ENCODE data around the gene OVCH1.
"Not testable (repeated sequence)": the region's sequence is repeated elsewhere in the genome, so short reads cannot be mapped to it uniquely, and the experiment has no call there.

Gene OVCH1

DNA sequence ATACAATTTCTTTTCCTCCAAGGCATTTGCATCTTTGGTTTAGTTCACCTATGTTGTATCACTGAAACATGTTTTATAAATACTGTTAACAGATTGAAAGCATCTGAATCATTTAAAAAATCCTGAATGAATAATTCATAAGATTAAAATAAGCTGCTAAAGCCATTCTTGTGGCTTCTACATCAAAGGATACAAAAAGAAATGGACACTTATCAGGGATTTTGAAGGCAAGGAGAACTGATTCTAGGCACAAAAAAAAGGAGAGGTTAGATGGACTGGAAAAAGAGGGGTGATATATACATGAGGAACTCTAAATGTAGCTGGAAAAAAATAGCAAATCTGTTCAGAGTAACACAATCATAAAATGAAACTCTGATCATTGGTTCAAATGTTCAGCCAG lies 5.8 kb upstream of the OVCH1 start:
- DNase-seq: no peak

DNA sequence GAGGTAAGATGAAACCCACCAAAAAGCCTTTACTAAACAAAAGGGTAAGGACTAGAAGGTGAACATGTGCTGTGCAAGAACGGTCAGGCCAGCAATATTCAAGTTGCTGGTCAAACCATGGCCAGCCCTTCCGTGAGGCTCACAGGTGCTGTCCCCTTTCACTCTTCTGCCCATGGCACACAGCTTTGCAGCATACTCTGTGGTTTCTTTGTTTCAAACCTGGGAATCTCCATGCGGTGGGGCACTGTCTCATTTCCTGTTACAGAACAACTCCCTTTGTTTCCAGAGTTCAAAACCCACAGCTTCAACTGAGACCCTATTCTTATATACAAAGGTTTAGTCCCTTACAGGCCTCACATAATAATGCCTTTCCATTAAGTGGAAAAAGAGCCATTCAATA lies 1.7 kb upstream of the OVCH1 start:
- DNase-seq: no peak

DNA sequence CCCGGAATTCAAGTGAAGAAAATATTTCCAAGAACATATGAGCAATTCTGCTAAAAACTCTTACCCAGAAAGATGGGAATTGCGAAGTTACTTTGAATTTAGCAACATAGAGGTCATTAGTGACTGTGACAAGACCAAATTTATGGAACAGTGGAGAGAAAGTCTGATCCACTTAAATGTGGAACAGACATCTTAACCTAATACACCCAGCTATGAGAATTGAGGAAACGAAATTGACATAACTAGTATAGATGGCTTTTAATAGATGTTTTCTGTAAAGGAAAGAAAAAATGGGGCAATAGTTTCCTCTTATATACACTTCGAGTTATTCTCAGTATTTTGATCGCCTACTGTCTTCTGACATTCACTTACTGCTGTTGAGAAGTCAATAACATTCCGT lies 4.6 kb downstream of the OVCH1 start:
- no peak for DNase-seq

DNA sequence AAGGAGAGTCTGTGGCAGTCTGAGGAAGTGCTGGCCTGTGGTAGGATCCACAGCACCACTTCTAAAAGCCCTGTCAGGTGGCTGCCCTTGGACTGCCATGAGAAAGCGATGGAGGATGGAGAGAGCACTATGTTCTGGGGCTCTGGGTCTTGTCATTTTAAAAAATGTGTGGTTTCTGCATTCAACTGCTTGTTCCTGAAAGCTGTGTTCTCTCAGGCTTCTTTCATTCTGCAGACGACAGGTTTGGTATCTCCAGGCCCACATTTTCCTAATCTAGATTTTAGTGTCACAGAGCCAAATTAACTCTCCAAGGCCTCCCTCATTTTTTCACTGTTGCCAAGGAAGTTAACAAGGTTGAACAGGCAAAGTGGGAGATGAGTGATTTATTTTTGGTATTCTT lies 10.5 kb downstream of the OVCH1 start:
- DNase-seq: no peak

DNA sequence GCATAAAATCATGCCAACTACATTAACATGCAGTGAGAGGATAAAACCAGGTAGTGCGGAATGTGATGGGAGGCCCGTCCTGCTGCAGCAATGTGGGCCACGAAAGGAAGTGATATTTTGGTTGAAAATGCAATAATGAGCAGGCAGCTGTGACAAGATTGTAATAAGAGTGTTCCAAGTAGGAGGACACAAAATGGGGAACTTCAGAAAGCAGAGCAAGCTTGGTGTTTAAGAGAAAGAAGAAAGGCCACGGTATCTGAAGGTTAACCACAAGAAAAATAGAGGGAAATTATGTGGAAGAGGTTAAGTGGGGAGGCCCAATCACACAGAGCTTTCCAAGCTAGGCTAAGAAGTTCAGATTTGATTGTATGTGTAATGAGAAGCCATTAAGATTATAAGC lies 34.3 kb downstream of the OVCH1 start:
- no peak for DNase-seq

DNA sequence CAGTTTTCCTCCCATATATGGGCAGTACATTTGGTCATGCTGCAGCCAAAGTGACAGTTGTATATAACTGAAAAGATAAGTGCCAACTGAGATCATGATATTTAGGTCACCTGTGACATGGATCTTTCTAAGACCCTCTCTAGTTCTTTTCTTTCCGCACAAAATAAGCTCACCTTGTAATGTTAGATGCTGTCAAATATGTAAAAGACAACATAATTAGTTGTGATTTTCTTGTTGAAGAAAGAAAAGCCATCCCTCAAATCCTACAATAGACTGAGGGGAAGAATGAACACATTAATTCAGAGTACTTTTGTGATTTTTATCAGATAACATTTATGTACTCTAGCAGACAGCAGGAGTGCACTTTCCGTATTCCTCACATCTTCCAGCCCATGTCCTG lies 37.4 kb downstream of the OVCH1 start:
- DNase-seq: no peak

DNA sequence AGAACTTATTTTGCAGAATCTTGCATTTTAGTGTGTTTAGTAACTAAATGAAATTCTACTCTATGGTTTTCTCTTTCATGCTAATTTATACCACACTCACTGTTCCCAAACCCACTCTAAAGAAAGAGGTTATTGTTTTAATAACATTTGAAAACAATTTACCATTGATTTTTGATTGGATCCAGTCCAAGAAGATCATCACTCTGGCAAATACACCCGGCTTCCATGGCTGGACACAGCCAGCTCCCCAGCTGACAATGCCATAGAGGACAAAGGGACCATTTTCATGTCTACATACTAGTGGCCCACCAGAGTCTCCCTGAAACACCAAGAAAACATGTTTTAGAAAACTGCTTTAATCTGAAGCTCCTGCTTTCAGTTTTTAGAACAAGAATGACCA lies 42.4 kb downstream of the OVCH1 start:
- no peak for DNase-seq

DNA sequence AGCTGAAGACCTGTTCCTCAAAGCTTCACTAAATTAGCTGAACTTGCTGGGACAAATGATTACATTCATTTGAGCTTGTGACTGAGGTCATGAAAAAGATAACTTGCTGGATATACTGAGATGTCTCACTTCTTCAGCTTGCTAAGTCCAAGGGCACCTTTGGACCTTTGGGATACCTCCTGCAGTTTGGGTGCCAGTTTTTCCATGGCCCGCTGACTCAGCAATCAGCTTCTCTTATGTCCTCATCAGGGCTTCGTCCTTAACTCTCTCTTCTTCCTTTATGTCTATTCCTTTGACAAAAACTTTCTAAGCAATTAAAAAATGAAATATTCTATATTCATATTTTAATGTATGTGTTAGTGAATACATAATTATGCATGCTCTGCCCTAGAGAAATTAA lies 45.6 kb downstream of the OVCH1 start:
- DNase-seq: no peak

DNA sequence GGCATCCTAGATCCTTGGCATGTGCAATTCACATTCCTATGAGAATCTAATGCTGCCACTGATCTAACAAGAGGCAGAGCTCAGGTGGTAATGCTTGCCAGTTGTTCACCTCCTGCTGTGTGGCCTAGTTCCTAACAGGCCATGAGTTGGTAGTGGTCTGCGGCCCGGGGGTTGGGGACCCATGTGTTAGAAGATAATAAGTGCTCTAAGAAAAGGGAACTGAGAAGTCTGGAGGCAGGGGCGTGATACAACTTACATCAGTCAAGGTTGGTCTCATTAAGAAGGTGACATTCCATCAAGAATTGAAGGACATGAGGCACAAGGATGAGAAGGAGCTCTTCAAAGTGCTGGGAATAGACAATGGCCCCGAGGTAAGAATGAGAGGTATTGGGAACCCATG lies 49.3 kb downstream of the OVCH1 start:
- DNase-seq: no peak

DNA sequence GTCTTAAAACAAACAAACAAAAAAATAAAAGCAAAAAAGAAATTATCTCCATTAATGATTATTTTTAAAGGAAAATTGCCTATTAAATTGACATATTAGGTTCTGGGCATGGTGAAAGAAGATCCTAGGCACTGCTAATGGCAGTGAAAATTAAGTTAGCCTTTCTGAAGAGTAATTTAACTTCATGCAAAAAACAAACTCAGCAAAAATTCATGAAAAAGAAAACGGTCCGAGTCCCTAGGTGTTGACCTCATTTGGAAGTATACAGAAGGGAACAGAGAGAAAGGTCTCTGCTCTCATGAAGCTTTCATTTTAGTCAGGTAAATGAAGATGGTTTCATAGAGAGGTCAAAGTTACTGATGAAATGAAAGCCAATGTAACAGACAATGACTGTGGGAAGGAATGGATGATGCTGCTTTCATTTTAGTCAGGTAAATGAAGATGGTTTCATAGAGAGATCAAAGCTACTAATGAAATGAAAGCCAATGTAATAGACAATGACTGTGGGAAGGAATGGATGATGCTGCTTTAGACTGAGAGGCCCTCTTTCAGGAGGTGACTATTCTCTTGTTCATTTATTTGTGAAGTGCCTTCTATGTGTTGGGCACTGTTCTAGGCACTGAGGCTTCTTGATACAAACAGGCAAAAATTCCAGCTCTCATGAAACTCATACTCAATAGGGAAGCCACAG lies 50.1 kb downstream of the OVCH1 start:
- DNase-seq: no peak

DNA sequence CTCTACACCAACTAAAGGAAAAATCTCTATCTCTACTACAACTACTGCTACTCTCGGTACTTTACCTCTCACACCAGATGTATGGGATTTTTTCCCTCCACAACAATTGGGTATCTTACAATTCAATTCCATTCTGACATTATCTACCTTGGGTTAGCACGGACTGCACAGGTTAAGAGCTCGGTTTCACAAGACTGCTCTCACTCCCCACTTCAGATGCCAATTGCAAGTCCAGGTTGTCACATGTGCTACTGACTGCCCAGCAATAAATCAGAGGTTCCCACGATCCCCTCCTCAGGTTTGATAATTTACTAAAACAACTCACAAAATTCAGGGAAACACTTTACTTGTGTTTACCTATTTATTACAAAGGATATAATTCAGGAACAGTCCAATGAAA lies 58.0 kb downstream of the OVCH1 start:
- DNase-seq: no peak

DNA sequence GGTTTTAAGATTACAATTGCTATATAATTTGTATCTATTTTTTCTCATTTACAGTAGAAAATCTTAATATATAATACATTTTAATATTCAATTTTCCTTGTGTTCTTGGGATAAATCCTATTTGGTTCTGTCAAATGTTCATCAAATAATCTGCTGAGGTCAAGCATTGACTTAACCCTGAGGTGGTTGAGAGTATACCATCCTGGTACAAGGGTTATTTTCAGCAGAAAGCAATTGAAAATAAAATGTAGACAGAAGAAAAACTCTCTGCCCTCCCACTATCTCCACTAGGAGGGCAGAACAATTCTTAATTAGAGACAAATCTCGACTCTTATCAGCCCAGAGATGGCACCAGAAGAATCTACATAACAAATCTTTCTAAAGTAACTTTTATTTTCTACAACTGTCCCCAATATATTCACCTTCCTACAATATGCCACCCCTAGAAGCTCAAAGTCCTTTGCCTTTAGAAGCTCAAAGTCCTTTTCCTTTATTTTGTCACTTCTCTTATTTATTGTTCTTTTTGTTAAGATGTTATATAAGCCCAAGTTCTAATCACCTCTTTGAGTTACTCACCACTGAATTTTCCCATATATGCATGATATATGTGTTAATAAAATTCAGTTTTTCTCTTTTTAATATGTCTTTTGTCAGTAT lies 58.6 kb downstream of the OVCH1 start:
- DNase-seq: no peak

DNA sequence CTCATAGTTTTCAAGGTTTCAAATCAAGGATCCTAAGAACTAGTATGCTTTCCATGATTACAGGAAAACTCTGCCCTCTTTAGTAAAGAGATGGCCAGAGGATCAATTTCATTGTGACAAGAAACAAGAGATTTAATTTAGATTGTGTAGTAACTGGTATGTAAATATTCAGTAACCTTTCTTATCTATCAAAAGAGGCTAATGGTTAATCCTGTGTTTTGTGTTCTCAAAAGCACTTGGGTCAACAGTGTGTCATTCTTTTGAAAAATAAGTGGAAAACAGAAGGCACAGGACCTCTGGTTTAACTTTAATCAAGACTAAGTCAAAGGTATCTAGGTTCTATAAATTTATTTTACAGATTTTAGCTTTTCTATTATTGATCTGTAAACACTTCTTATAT lies 59.9 kb downstream of the OVCH1 start:
- no peak for DNase-seq

DNA sequence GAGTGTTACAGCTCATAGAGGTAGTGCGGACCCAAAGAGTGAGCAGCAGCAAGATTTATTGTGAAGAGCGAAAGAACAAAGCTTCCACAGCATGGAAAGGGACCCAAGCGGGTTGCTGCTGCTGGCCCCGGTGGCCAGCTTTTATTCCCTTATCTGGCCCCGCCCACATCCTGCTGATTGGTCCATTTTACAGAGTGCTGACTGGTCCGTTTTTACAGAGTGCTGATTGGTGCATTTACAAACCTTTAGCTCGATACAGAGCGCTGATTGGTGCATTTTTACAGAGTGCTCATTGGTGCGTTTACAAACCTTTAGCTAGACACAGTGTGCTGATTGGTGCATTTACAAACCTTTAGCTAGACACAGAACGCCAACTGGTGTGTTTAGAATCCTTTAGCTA lies 60.7 kb downstream of the OVCH1 start:
- DNase-seq: not testable (repeated sequence)

DNA sequence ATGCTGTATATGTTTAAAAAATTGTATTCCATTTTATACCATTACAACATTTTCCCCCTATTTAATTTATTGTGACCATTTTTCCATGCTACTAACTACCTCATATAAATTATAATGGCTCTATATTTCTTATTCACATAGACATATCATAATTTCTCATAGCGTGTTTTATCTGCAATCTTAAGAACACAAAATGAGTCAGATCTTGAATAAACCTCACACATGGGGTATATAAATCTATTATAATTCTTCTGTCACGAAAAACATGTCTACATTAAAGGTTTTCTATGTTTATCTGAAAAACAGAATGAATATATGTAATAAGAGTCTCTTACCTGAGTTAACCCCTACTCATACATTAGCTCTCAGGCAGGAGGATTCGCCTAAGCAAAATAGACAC lies 66.0 kb downstream of the OVCH1 start:
- no peak for DNase-seq

DNA sequence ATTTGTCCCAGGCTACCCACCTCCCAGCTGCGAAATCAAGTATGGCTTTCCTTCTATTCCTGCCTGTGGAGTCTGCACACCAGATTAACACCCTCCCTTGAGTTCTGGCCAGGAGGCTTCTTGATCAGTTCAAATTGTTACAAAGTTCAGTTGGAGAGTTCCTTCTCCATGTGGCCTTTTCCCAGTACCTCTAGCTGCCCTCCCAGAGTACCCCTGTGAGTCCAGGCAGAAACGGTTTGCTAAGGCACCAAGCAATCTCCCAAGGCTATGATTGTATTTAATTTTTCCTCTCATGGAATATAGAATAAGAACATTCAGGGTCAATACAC lies 66.8 kb downstream of the OVCH1 start:
- DNase-seq: no peak

DNA sequence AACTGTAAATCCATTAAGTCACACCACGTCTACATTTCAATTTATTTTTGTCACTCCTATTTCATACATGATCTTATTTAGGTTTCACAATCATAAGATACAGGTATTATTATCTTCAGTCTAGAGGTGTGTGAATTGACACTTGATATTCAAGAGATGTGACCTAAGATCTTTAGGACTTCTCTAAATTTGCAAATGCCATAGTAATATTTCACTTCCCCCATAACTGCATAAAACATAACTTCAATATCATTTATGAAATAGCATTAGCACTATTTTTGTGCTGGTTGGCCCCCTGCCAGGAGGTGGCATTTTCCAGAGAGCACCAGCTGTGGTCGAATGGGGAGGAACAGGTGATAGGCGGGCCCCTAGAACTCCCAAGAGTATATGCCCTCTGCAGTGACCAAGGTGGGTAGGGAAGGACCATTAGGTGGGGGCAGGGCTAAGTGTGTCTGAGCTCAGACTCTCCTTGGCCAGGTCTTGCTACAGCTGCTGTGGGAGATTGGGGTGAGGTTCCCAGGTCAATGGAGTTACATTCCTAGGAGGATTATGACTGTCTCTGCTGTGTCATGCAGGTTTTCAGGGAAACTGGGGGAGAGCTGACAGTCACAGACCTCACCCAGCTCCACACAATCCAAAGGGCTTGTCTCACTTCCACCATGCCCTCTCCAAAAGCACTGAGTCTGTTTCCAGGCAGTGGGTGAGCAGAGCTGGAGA lies 67.3 kb downstream of the OVCH1 start:
- DNase-seq: no peak

DNA sequence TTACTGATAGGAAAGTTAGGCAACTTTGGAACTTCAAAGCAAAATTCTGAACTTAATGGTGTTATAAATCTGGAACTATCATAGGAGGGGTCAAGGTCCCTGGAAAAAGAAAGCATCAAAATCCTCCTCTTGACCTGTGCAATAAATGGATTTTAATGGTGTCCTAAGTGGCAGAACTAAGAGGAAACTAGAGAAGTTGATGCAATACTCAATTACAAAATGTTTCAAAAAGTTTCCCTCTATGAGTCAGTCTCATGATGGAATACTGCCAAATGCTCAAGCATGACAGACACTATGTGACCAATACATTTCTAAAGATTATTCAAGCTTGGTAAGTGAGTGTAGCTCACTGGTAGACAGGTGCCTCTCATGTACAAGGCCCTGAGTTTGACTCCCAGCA lies 68.9 kb downstream of the OVCH1 start:
- DNase-seq: no peak

DNA sequence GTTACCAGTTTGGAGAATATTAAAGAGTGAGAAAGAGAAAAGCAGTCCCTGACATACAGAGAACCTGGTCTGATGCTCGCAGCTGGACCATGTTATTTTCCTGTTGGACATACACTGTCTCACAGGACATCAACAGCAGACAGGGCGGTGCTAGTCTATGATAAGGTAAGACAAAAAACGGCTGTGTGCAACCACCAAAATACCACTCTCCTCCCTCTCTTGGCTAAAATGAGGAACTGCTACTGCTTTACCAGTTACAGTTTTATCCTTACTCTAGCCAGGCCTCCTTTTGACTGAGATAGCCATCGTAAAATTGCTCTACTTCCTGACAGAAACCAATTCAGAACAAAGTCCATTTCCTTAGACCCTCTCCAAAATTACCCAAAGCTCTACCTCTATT lies 69.5 kb downstream of the OVCH1 start:
- no peak for DNase-seq

DNA sequence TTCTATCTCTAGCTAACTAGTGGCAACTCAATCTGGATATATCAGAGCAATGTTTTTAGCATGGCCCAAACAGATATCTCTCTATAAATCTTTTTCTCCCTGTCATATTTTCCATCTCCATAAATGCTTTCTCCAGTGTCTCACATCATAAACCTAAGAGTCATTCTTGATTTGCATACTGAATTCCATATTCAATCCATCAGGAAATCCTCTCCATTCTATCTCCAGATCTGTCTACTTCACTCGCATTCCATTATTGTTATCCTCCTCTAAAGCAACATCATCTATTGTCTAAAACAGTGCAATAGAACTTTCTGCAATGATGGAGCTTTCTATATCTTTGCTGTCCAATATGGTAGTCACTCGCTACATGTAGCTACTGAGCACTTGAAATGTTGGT lies 71.0 kb downstream of the OVCH1 start:
- DNase-seq: no peak

DNA sequence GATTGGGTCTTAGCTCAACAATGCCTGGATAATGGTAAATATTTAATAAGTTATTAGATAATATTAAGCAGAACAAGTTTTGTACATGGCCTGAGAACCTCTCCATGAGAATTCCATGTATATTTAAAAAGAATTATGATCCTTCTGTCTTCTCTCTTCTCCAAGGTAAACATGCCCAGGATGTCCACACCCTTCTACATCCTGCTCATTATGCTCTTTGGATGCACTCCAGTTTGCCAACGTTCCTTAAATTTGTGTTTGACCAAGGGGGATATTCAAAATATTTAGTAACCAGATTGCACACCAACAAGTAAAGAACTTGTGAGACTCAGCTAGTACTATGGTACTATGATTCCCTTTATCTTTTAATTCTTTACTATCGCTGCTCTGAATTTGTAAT lies 71.8 kb downstream of the OVCH1 start:
- DNase-seq: no peak

DNA sequence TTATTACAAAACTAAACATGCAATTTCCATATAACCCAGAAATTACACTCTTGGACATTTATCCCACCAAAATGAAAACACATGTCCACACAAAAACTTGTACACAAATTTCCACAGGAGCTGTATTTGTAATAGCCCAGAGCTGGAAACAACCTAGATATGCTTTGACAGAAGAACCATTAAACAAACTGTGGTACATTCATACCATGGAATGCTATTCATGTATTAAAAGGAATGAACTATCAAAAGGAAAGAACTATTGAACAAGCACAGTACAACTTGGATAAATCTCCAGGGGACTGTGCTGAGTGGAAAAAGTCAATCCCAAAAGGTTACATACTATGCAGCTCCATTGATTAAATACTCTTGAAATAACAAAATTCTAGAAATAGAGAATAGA lies 80.7 kb downstream of the OVCH1 start:
- DNase-seq: no peak

DNA sequence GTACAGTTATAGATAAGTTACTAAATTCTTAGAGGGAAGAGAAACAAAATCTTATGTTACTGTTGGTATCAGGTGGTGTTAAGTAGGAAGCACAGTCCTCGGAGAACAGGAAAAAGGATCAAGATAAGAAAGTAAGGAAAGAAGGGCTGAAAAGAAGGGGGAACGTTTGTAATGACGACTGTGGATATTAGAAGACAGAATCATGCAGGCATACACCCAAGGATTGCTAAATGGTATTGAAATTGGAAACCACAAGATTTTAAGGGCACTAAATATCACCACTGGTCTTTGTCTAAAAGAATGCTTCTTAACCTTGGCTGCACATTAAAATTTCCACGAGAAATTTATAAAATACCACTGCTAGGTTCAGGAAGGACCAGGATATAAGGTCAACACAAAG lies 82.4 kb downstream of the OVCH1 start:
- DNase-seq: no peak

DNA sequence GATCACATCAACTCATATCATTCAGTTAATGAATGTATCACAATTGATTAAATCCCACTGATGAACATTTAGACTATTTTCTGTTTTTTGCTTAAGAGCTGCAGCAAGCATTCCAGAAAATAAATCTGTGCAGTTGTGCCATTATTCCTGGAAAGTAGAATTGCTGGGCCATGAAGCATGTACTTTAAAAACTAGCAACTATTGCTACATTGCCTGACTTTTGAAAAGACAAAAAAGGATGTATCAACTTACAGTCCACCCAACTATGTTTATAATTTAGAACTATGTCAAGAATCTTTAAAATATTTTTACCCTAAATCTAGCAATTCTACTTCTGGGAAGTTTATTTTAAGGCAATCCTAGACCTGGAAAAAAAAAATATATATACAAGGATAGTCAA lies 83.1 kb downstream of the OVCH1 start:
- no peak for DNase-seq

DNA sequence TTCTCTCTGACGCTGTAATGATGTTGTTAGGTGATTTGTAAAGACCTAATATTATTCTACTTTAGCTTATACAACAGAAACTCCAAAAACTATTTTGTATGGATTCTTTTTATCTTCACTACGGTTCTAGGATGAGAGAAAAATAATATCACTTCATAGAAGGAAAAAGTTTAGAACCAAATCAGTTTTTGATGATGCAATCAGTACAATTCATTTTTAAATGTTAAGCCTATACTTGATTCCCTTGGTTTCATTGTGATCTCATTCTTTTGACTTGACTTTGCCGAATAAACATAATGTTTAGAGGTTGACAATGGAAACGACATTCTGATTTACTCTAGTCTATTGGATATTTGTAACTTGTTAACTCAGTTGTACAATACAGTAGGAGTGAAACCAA lies 91.9 kb downstream of the OVCH1 start:
- DNase-seq: no peak
